NT2/D1 (cell line): Measurements from ENCODE around the gene PDIK1L.
"Not testable (repeated sequence)": the region's sequence is repeated elsewhere in the genome, so short reads cannot be mapped to it uniquely, and the experiment has no call there.

Experiments
- DNase-seq: peaks from one replicate; pipeline ENCODE4 v3.0.0-alpha.2; 2011; ENCODE audit warnings: low read depth, low spot score
- H3K27me3 ChIP-seq: 2 replicates; pipeline ENCODE4 v1.6.0; 2011; ENCODE audit warnings: mild to moderate bottlenecking; ENCODE audit not compliant: insufficient read length, insufficient read depth
- H3K36me3 ChIP-seq: 2 replicates; pipeline ENCODE4 v1.6.1; 2011; ENCODE audit warnings: mild to moderate bottlenecking, low read length, mixed read lengths; ENCODE audit not compliant: insufficient read depth, insufficient read length
- H3K4me1 ChIP-seq: 2 replicates; pipeline ENCODE4 v1.5.1; 2011; ENCODE audit not compliant: insufficient read depth, insufficient read length
- H3K4me3 ChIP-seq: 2 replicates; pipeline ENCODE4 v1.5.1; 2011; ENCODE audit warnings: low read depth; ENCODE audit not compliant: insufficient read length
- H3K9ac ChIP-seq: 2 replicates; pipeline ENCODE4 v1.6.0; 2011; ENCODE audit warnings: low read depth; ENCODE audit not compliant: insufficient read length
- H3K9me3 ChIP-seq: 2 replicates; pipeline ENCODE4 v1.5.1; 2011; ENCODE audit warnings: mild to moderate bottlenecking, low read length; ENCODE audit not compliant: insufficient read depth
- SUZ12 ChIP-seq: IDR thresholded peaks from 2 replicates; pipeline ENCODE4 v1.6.1; 2011; ENCODE audit not compliant: insufficient read length, insufficient read depth; ENCODE audit errors: extremely low read depth
- YY1 ChIP-seq: IDR thresholded peaks from 2 replicates; pipeline ENCODE4 v1.6.1; 2011; ENCODE audit not compliant: insufficient read length, insufficient read depth
- ZNF274 ChIP-seq: IDR thresholded peaks from 2 replicates; pipeline ENCODE4 v1.6.1; 2011; ENCODE audit warnings: mild to moderate bottlenecking, low read depth, low read length

The PDIK1L gene

GRCh38 chr1:26081267-26082019, 30.2 kb upstream of the PDIK1L start:
- H3K9ac ChIP-seq: no peak overlapping the region

GRCh38 chr1:26082020-26082350, 29.6 kb upstream of the PDIK1L start:
- DNase-seq: no peak
- Histone ChIP-seq H3K9me3 (no peaks in the 10 kb centered on the region), H3K4me3 (no peak overlapping the region), H3K4me1 (peaks cover 3% of the 10 kb centered on the region), H3K9ac (no peak overlapping the region), H3K36me3 (no peaks in the 10 kb centered on the region), H3K27me3 (peaks cover 5% of the 10 kb centered on the region)
- TF ChIP-seq ZNF274 (no peak), SUZ12 (no peak), YY1 (no peak)

More at GRCh38 chr1:26081267-26082019, 30.2 kb upstream of the PDIK1L start:
- peaks cover 3% of the 10 kb centered on the region for H3K4me1 ChIP-seq
- no peak for DNase-seq
- peaks cover 5% of the 10 kb centered on the region for H3K27me3 ChIP-seq
- H3K9me3 ChIP-seq: no peaks in the 10 kb centered on the region
- no peaks in the 10 kb centered on the region for H3K36me3 ChIP-seq
- TF ChIP-seq SUZ12: no peak
- TF ChIP-seq ZNF274: no peak
- no peak for TF ChIP-seq YY1
- no peak overlapping the region for H3K4me3 ChIP-seq

GRCh38 chr1:26083208-26083607, 28.4 kb upstream of the PDIK1L start:
- Histone ChIP-seq H3K4me3 (no peak overlapping the region), H3K36me3 (no peaks in the 10 kb centered on the region), H3K9me3 (no peaks in the 10 kb centered on the region), H3K4me1 (peaks cover 3% of the 10 kb centered on the region), H3K27me3 (peaks cover 5% of the 10 kb centered on the region), H3K9ac (no peak overlapping the region)
- no peak for TF ChIP-seq SUZ12
- TF ChIP-seq YY1: no peak
- TF ChIP-seq ZNF274: no peak
- DNase-seq: no peak

- no peak for DNase-seq
- no peak overlapping the region for H3K9ac ChIP-seq
- no peaks in the 10 kb centered on the region for H3K36me3 ChIP-seq
- H3K4me1 ChIP-seq: peaks cover 3% of the 10 kb centered on the region
- H3K9me3 ChIP-seq: no peaks in the 10 kb centered on the region
- no peak overlapping the region for H3K4me3 ChIP-seq
- no peak for TF ChIP-seq YY1
- no peak for TF ChIP-seq SUZ12
- TF ChIP-seq ZNF274: no peak
- H3K27me3 ChIP-seq: peaks cover 5% of the 10 kb centered on the region
Observed at GRCh38 chr1:26084091-26084561, 27.5 kb upstream of the PDIK1L start.

- Histone ChIP-seq H3K9ac (no peak overlapping the region), H3K36me3 (no peaks in the 10 kb centered on the region), H3K9me3 (no peaks in the 10 kb centered on the region), H3K4me3 (no peak overlapping the region), H3K4me1 (peaks cover 3% of the 10 kb centered on the region), H3K27me3 (peaks cover 5% of the 10 kb centered on the region)
- TF ChIP-seq ZNF274 (no peak), SUZ12 (no peak), YY1 (no peak)
- DNase-seq: no peak
Observed at GRCh38 chr1:26084844-26085243, 26.8 kb upstream of the PDIK1L start.

- Histone ChIP-seq H3K27me3 (peaks cover 9% of the 10 kb centered on the region), H3K4me1 (peaks cover 6% of the 10 kb centered on the region), H3K36me3 (no peaks in the 10 kb centered on the region), H3K9ac (no peak overlapping the region), H3K4me3 (no peak overlapping the region), H3K9me3 (no peaks in the 10 kb centered on the region)
- DNase-seq: no peak
- no peak for TF ChIP-seq SUZ12
- no peak for TF ChIP-seq ZNF274
- no peak for TF ChIP-seq YY1
Observed at GRCh38 chr1:26089125-26089524, 22.5 kb upstream of the PDIK1L start.

GRCh38 chr1:26090893-26091292, 20.7 kb upstream of the PDIK1L start:
- H3K9ac ChIP-seq: no peak overlapping the region
- TF ChIP-seq ZNF274: no peak
- TF ChIP-seq SUZ12: no peak
- TF ChIP-seq YY1: no peak
- H3K4me1 ChIP-seq: peaks cover 16% of the 10 kb centered on the region
- H3K27me3 ChIP-seq: peaks cover 11% of the 10 kb centered on the region
- no peak for DNase-seq
- H3K36me3 ChIP-seq: no peaks in the 10 kb centered on the region
- H3K4me3 ChIP-seq: no peak overlapping the region
- no peaks in the 10 kb centered on the region for H3K9me3 ChIP-seq

- Histone ChIP-seq H3K9me3 (no peaks in the 10 kb centered on the region), H3K9ac (no peak overlapping the region), H3K36me3 (no peaks in the 10 kb centered on the region), H3K27me3 (peaks cover 11% of the 10 kb centered on the region), H3K4me3 (no peak overlapping the region), H3K4me1 (peaks cover 16% of the 10 kb centered on the region)
- no peak for DNase-seq
- TF ChIP-seq ZNF274 (no peak), SUZ12 (no peak), YY1 (no peak)
Observed at GRCh38 chr1:26092422-26092821, 19.2 kb upstream of the PDIK1L start.

- not testable (repeated sequence) for H3K9me3 ChIP-seq, H3K9ac ChIP-seq, DNase-seq, H3K36me3 ChIP-seq, H3K4me3 ChIP-seq
- peaks cover 16% of the 10 kb centered on the region for H3K4me1 ChIP-seq
- H3K27me3 ChIP-seq: peaks cover 11% of the 10 kb centered on the region
Observed at GRCh38 chr1:26093569-26093968, 18.1 kb upstream of the PDIK1L start.
